Ovary (tissue), 3 donors: ENCODE data around the gene CPVL.

Source experiments
- EP300 ChIP-seq: sonication (generic); formaldehyde crosslinking; IDR thresholded peaks from one replicate; pipeline ENCODE4 v1.6.1; 2017; ENCODE audit warnings: antibody characterized with exemption
- TF ChIP-seq, protein P1 (sequence below), 3 donors: fragments of 450-650 bp in 2 of 3; fragments of 200-600 bp in 1 of 3; IDR thresholded peaks; one replicate each; pipeline versions ENCODE4 v1.5.1 to v1.8.0; 2016 to 2022; ENCODE audit warnings: antibody characterized with exemption in 3 of 3, mild to moderate bottlenecking in 1 of 3
- donor health status: DM: no; HTN: no; CAD: no.

DNA sequence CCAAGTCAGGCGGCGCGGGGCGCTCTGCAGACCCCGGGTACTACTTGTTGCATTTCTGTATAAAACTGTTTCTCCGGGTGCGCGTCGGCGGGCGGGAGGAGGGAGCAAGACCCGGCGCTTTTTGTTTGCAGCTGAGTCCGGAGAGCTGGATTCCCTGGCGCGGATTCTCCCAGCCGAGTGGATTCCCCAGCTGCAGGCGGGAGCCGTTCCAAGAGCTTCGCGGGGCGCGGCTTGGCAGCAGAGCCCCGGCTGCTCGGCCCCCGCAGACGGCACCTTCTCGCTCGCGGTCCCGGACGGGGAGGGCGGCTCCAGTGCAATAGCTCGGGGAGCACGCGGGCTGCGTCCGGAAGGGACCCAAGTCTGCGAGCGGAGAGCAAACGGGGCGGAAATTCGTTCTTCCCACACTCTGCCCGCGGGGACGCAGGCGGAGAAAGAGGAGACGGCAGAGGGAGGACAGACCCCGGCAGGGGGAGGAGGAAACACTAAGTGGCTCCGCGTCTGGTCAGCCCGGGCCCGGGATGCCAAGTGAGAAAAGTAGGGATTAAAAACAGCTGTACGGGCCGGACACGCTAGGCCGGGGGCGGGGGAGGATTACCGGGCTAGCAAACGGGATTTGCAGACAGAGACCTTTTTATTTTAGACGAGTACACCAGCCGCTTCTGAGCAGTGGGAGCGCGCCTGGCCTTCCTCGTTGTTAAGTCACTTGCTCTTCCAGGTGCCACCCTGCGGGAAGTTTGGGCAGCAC is 187.9 kb downstream of the CPVL start, which contains the start of gene TRIL:
- no peak for TF ChIP-seq EP300
- TF ChIP-seq, protein P1, sequence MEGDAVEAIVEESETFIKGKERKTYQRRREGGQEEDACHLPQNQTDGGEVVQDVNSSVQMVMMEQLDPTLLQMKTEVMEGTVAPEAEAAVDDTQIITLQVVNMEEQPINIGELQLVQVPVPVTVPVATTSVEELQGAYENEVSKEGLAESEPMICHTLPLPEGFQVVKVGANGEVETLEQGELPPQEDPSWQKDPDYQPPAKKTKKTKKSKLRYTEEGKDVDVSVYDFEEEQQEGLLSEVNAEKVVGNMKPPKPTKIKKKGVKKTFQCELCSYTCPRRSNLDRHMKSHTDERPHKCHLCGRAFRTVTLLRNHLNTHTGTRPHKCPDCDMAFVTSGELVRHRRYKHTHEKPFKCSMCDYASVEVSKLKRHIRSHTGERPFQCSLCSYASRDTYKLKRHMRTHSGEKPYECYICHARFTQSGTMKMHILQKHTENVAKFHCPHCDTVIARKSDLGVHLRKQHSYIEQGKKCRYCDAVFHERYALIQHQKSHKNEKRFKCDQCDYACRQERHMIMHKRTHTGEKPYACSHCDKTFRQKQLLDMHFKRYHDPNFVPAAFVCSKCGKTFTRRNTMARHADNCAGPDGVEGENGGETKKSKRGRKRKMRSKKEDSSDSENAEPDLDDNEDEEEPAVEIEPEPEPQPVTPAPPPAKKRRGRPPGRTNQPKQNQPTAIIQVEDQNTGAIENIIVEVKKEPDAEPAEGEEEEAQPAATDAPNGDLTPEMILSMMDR (IDR thresholded peaks at IDR 0.05) = no peak
